Stomach (tissue), 4 donors: ENCODE results near the gene SUSD6.

ENCODE experiments used
- CTCF ChIP-seq, 7 experiments: fragments of 450-650 bp in 4 of 7; fragments of 200-600 bp in 3 of 7; sonication (generic) in 3 of 7; IDR thresholded peaks; one replicate each; pipeline ENCODE4 v1.5.1; 2016 to 2019; ENCODE audit warnings: antibody characterized with exemption in 7 of 7, control low read depth in 2 of 7, mild to moderate bottlenecking in 1 of 7
- EP300 ChIP-seq: sonication (generic); formaldehyde crosslinking; IDR thresholded peaks from one replicate; pipeline ENCODE4 v1.6.1; 2017; ENCODE audit warnings: antibody characterized with exemption
- POLR2A ChIP-seq, 4 donors: fragments of 450-650 bp; IDR thresholded peaks; one replicate each; pipeline ENCODE4 v1.6.1; 2016; ENCODE audit warnings: antibody characterized with exemption in 4 of 4, control low read depth in 2 of 4, mild to moderate bottlenecking in 1 of 4, moderate library complexity in 1 of 4
- POLR2AphosphoS5 ChIP-seq, 3 donors: sonication (generic); formaldehyde crosslinking; IDR thresholded peaks; one replicate each; pipeline ENCODE4 v1.6.1; 2016; ENCODE audit warnings: antibody characterized with exemption in 3 of 3

DNA sequence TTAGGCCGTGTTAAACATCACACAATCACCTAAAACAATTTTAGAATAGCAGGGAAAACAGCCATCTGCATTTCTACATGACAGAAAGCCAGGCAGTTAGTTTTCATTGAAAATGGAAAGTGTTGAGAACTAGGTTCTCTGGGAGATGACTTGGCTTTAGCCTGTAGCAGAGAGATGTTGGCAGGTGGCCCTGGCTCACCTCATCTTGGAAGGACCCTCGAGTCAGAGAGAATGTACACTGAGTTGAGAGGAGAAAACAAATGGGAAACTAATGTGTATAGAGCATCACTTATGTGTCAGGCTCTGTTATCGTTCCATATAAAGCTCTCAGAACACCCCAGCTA lies 51.9 kb downstream of the SUSD6 start:
- TF ChIP-seq EP300: no peak
- TF ChIP-seq POLR2A (IDR thresholded peaks at IDR 0.05): no peak
- no peak for TF ChIP-seq CTCF (IDR thresholded peaks at IDR 0.05)
- no peak for TF ChIP-seq POLR2AphosphoS5 (IDR thresholded peaks at IDR 0.05)
